UCSD-AML1 (cell line): ENCODE measurements around the gene SAMD8.
"Not testable (repeated sequence)": the region's sequence is repeated elsewhere in the genome, so short reads cannot be mapped to it uniquely, and the experiment has no call there.

Experiments used
- DNase-seq: peaks from one replicate; lab custom pipeline; 2025; ENCODE audit not compliant: unreplicated experiment; lab: John Stamatoyannopoulos, UW

The SAMD8 gene

DNA sequence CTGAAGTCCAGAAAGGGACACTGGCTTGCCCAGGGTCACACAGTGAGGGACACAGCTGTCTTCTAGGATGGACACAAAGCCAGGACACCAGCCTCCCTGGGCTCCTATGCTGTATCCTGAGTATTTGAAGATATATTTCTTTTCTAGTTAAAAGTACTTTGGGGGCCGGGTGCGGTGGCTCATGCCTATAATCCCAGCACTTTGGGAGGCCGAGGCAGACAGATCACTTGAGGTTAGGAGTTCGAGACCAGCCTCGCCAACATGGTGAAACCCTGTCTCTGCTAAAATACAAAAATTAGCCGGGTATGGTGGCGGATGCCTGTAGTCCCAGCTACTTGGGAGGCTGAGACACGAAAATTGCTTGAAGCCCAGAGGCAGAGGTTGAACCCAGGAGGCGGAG, 4.6 kb upstream of the SAMD8 start:
- not testable (repeated sequence) for DNase-seq

DNA sequence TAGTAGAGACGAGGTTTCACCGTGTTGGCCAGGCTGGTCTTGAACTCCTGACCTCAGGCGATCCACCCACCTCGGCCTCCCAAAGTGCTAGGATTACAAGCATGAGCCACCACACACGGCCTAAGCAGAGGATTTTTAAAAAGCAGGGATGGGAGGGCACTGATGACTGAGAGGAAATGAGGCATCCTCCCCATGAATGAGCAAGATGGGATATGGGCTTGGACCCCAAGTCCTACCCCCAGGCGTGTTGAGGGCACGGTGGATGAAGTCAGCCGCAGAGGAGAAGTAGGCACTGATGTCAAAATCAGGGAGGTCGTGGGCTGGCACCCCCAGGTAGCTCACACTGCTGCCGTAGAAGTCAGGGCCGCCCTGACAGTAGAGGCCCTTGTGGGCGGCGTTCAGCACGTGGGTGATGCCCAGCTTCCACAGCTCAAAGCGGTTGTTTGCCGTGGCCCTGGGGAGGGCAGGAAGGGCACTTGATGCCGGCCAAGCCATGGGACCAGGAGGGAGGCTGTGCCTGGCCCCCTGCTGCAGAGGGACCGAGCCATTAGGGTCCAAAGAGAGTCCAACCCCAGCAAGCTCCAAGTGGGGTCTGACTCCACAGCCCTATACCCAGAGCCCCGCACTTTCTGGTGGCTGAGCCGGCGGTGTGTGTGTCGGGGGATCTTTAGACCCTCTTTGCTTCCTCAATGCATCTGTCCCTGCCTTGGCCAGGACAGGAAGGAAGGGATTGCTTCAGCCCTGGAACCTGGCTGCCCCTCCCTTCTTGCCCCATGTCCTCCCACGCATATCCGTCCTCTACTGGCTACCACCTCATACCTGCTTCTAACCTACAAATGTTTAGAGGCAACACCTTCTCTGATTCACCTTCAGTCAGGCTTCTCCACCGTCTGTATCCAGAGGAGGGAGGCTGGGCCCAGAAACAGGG, 3.4 kb upstream of the SAMD8 start:
- DNase-seq = no peak

DNA sequence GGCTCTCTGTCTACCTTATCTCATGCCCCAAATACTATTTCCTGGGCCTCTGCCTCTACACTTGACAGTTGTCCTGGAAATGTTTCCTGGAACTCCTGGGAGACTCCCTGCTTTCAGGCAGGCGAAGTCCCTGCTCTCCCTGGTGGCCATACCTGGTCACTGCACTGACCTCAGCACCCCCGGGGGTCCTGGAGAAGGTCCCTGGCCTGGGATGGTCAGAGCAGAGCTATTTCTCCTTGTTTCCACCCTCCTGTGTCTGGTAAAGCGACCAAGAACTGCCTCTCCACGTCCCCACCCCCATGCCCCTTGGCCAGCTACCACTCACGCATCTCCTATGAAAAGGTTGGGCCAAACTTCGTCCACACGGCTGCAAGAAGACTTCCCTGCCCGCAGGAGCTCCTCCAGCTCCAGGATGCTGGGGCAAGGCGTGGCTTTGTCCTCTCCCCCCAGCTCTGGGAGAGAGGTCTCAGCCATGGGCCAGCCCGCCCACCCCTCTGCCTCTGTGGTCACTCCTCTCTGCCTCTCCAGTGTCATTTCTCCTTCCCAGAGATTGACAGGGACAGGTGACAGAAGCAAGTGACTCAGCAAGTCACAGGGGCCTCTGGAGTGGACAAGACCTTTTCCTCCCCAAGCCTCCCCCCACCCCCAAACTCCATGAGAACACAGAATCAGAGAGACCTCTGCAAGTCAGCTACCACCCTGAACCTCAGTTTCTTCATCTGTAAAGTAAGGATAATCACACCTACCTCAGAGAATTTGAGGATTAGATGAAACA, 2.6 kb upstream of the SAMD8 start:
- peak; percentile 24 for DNase-seq

DNA sequence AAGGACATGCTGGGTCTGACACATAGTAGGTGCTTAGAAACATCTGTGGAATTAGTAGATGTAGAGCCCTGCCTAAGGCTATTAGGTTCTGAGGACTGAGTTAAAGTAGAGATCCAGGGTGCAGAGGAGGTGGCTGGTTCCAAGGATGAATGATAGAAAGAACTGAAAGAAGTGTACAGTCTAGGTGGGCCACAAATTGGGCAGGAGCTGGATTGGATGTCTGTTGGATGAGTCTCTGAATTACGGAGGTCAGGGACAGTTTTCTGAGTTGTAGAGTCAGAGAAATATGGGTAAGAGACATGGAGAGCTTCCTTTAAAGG, 2.0 kb upstream of the SAMD8 start:
- DNase-seq = no peak

DNA sequence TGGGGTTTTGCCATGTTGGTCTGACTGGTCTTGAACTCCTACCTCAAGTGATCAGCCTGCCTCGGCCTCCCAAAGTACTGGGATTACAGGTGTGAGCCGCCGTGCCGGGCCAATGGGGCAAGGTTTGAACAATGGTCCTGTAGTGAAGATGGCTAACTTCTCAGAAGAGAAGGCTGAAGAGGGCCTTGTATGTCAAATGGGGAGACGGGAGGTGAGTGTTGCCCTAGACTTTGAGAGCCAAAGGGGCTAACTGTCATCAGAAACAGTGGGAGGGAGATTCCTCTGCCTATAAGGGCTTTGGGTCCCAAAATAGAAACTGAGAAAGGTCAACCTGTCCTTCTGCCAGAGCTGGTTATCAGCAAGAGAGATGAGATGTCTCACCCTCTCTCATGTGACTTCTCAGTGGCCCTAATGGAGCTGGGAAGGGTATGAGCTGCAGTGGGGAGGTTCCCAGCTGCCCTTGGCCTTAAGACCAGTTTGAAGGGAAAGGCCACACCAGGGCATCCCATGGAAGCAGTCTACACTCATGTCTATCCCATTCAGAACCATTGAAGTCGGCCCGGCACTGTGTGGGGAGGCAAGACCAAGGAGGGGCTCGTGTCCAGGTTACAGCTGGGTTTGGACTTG, 1.3 kb upstream of the SAMD8 start:
- no peak for DNase-seq

DNA sequence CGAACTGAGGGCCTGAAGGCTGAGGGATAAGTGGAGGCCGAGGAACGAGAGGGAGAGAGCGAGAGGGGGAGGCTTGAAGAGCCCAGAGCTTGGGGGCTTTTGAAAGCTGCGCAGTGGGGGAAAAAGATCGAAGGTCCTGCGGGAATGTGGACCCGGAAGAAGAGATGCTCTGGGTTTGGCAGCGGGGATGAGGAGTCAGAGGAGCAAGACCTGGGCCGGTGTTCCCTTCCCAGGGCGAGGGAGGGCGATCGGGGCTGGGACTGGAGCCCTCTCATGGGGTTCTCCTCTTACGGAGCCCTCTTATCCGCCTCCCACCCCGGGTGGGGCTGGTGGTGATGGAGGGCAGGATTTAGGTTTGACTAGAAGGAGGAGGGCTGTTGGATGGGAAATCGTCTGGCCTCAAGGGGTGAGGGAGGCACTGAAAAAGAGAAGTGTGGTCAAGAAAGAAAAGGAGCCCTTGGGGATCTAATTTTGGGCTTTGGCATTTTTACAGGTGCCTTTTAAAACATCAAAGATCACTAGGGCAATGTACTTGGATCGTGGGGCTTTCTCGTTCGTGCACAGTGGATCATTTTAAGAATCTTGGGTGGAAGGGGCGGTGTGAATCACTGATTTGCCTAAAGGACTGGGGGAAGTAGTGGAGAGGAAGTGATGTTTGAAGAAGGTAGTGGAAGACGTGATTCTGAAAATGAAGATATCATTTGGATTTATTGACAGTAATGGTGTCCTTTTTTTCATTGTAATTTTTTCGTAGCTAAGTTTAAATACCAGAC, 637 bp downstream of the SAMD8 start:
- peak; percentile 65 for DNase-seq

DNA sequence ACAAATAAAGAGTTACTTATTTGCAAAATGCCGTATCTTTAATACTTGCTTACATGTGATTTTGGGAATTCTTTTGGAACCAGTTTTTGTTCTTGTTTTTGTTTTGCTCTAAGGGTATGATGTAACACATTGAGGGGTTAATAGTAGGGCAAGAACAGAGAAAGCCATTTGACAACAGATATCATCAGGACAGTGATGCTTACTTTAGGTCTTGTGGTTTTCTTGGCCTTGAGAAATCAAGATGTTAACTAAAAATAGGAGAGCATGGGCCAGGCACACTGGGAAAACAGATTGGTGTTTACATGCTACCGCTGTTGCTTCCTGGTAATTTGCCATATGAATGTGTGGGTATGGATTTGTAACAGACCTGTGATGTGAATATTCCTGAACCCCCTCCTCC, 3.7 kb downstream of the SAMD8 start:
- DNase-seq = no peak

DNA sequence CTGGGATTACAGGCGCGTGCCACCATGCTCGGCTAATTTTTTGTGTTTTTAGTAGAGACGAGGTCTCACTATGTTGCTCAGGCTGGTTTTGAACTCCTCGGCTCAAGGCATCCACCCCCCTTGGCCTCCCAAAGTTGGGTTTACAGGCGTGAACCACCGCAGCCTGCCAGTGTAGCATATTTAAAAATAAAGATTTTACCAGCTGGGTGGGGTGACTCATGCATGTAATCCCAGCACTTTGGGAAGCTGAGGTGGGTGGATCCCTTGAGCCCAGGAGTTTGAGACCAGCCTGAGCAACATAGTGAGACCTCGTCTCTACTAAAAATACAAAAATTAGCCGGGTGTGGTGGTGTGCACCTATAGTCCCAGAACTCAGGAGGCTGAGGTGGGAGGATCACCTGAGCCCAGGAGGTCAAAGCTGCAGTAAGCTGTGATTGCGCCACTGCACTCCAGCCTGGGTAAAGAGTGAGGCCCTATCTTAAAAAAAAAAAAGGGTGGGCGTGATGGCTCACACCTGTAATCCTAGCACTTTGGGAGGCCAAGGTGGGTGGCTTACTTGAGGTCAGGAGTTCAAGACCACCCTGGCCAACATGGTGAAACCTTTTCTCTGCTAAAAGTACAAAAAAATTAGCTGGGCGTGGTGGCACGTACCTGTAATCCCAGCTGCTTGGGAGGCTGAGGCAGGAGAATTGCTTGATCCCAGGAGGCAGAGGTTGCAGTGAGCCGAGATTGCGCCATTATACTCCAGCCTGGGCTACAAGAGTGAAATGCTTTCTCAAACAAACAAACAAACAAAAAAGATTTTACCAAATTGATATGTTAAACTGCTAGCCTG, 5.7 kb downstream of the SAMD8 start:
- DNase-seq = not testable (repeated sequence)

DNA sequence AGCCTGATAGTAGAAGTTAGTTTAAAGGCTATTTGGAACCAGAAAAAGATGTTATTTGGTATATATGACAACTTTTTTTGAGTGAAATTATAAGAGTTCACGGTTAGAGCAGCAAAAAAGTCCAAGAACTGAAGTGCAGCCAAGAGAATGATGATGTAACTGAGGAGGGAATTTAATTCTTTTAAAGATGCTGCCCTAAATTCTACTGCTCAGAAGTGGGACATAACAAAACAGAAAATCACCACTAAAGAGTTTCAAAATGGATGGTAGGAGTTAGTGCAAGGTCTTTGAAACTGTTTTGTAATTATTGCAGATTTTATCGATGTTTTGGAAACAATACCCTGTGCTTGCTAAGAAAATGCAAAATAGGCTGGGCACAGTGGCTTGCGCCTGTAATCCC, 6.5 kb downstream of the SAMD8 start:
- no peak for DNase-seq

DNA sequence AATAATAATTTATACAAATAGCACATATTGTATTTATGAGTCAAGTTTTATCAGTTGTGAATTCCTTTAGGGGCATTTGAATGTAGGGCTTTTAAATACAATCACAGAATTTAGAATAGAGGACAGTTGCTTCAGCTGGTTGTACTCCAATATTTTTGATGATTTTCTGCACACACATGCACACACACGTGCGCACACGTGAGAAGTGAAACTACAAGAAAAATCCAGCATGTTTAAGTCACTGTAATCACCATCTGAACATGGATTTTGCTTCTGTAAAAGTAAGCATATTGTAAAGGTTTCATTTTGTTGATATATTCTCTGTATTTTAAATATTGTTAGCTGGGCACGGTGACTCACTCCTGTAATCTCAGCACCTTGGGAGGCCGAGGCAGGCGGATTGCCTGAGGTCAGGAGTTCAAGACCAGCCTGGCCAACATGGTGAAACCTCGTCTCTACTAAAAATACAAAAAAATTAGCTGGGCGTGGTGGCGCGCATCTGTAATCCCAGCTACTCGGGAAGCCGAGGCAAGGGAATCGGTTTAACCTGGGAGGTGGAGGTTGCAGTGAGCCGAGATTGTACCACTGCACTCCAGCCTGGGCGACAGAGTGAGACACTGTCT, 8.1 kb downstream of the SAMD8 start:
- not testable (repeated sequence) for DNase-seq

DNA sequence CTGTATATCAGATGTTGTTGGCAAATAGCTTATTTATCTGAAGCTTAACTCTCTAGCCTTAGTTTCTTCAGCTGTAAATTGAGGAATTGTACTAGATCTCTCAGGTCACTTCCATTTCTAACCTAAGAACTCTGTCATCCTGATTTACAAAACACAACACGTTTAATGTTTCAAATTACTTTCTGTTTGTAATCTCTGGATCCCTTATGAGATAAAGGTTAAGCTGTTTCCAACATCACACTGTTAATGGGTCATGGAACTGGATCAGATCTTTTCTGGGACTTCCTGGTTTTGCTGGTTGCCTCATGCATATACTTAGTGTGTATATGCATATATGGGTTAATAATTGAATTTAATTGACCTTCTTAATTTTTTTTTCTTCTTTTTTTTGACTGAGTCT, 9.9 kb downstream of the SAMD8 start:
- no peak for DNase-seq

DNA sequence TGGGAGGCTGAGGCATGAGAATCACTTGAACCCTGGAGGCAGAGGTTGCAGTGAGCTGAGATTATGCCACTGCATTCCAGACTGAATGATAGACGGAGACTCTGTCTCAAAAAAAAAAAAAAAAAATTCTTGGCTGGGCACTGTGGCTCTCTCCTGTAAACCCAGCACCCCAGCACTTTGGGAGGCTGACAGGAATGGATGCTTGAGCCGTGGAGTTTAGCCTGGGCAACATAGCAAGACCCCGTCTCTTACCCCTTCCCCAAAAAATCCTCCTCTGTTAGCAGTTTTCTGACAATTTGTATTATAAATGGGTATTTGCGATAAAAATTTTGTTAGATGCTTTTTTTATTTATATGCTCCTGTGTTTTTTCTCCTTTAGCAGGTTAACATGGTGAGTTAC, 11.0 kb downstream of the SAMD8 start:
- DNase-seq = no peak

DNA sequence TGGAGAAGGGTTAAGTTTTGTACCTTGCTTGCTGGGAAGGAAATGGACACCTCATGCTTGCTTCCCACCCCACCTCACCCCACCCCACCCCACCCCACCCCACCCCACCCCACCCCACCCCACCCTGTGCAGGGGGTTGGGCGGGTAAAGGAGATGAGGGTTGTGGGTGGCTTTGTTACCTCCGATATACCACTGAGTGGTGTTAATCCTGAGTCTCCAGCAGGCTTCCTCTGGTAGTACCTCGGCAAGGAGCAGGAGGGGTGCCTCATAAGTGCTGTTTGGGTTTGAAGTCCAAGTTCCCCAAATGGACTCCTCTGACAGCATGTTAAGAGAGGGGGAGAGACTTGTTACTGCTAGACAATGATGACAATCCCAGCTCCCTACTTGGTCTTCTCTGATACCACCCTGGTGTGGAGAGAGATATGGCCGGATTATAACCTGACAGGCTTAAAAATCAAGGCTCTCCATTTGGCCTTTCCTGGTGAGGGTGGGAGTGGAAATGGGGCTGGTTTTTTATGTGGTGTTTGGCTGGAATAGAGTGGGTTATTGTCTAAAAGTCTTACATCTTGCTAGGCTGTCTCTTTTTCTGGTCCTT, 11.7 kb downstream of the SAMD8 start:
- no peak for DNase-seq

DNA sequence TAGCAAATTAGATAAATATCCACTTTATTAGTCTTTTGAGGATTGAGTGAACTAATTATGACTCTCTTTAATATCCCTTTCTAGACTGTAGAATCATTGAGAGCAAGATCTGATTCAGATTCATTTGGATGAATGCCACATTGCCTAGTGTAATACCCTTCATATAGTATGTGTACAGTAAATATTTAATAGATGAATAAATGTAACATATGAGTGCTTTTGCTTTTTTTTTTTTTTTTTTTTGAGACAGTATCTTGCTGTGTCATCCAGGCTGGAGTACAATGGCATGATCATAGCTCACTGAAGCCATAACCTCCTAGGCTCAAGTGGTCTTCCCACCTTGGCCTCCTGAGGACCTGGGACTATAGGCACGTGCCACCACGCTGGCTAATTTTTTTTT, 14.8 kb downstream of the SAMD8 start:
- DNase-seq = no peak

DNA sequence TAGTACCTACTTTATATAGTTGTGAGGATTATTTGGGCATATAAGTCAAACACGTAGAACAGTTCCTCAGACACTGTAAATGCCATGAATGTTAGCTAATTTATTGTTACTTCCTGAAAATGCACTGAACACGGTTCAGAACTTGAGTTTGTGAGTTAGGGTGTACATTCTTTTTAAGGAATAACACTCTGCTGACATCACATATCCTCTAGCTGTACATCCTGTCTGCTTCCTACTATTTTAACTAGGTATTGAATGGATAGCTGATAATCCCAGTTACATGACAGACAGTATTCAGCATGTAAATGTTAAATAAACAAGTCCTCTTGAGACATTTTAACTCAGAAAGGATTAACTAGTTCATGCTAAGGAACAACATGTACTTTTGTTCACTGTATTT, 16.0 kb downstream of the SAMD8 start:
- no peak for DNase-seq

DNA sequence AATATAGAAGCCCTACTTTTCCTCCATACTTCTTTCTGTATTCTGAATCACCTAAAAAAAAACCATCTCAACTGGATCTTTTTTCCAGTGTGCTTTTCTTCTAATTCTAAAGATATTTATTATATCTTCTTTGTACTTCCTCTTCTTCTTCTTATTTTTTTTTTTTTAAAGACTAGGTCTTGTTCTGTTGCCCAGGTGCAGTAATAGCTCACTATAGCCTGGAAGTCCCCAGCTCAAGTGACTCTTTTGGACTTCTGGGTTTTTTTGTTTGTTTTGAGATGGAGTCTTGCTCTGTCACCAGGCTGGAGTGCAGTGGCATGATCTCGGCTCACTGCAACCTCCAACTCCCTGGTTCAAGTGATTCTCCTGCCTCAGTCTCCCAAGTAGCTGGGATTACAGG, 17.5 kb downstream of the SAMD8 start:
- not testable (repeated sequence) for DNase-seq

DNA sequence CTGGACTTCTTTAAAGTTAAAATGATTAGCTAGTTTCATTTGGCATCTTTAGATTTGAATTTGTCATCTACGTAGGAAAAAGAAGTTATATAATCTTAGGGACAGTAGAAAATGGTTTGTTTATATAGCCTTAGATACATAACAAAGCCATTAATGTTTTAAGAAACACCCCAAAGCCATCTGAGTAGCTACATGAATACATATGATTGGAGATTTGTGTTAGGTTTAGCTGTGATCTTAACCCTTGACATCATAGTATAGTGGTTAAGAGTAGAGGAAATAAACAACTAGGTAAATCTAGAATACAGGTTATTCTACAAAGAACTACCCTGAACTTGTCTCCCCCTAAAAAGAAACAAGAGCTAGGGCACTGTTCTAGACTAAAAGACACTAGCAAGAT, 18.1 kb downstream of the SAMD8 start:
- no peak for DNase-seq

DNA sequence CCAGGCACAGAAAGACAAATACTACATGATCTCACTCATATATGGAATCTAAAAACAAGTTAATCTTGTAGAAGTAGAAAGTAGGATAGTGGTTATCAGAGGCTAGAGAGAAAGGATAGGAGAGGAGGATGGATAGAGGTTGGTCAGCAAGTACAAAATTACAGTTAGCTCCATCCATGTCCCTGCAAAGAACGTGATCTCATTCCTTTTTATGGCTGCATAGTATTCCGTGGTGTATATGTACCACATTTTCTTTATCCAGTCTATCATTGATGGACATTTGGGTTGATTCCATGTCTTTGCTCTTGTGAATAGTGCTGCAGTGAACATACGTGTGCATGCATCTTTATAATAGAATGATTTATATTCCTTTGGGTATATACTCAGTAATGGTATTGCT, 22.2 kb downstream of the SAMD8 start:
- DNase-seq = not testable (repeated sequence)

DNA sequence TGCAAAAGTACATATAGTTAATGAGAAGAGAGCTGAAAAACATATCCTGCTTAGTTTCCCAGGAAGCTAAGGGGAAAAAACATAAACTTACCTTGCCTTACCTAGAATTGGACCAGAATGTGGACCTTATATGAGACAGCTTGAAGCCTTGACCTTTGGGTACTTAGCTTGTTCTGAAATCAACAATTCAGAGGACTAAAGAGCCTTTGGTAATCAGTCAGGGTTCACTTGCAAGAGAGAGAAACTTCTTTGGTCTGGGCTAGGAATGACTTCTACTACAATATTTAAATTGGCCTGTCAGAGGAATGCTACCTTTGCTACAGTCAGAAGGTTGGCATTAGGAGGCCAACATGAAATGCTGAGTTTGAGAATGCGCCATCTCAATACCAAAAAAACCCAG, 24.9 kb downstream of the SAMD8 start:
- DNase-seq = no peak
